Osteoblast (primary cell): ENCODE results near the gene C16orf74. TPM values are rescaled to one million over a fixed set of nuclear protein-coding genes. Genes with fewer than 3 reads are reported as not detected.

ENCODE experiments used
- DNase-seq: peaks from one replicate; pipeline ENCODE4 v3.0.0; 2011; ENCODE audit warnings: low spot score, mixed read lengths; ENCODE audit not compliant: insufficient read length; ENCODE audit errors: missing footprints
- H2AFZ ChIP-seq: 2 replicates; pipeline ENCODE4 v1.6.0; 2011; ENCODE audit warnings: mild to moderate bottlenecking, low read length
- H3K27ac ChIP-seq: 2 replicates; pipeline ENCODE4 v1.5.1; 2011; ENCODE audit warnings: mild to moderate bottlenecking, low read depth, low read length, moderate library complexity
- H3K27me3 ChIP-seq: 2 replicates; pipeline ENCODE4 v1.6.0; 2012; ENCODE audit warnings: mild to moderate bottlenecking, control low read depth, inconsistent platforms, low read length, moderate library complexity; ENCODE audit not compliant: insufficient read depth
- H3K36me3 ChIP-seq: 2 replicates; pipeline ENCODE4 v1.5.1; 2011; ENCODE audit warnings: mild to moderate bottlenecking, low read length, control low read depth, moderate library complexity; ENCODE audit not compliant: insufficient read depth
- H3K4me1 ChIP-seq: 2 replicates; pipeline ENCODE4 v1.5.1; 2011; ENCODE audit warnings: mild to moderate bottlenecking, low read length, control low read depth, moderate library complexity; ENCODE audit not compliant: insufficient read depth
- H3K4me2 ChIP-seq: 2 replicates; pipeline ENCODE4 v1.6.0; 2011; ENCODE audit warnings: mild to moderate bottlenecking, low read length; ENCODE audit not compliant: insufficient read depth
- H3K4me3 ChIP-seq: fragments of 200-600 bp; sonication (generic); 3 replicates; pipeline ENCODE4 v1.5.1; 2012; ENCODE audit warnings: mild to moderate bottlenecking, low read length, inconsistent platforms; ENCODE audit not compliant: insufficient read depth
- H3K79me2 ChIP-seq: 2 replicates; pipeline ENCODE4 v1.6.0; 2012; ENCODE audit warnings: mild to moderate bottlenecking, low read length, control low read depth, inconsistent platforms; ENCODE audit not compliant: insufficient read depth
- H3K9me3 ChIP-seq: 2 replicates; pipeline ENCODE4 v1.5.1; 2011; ENCODE audit warnings: low read depth, low read length, control low read depth
- H4K20me1 ChIP-seq: 2 replicates; pipeline ENCODE4 v1.6.0; 2012; ENCODE audit warnings: mild to moderate bottlenecking, low read length, control low read depth; ENCODE audit not compliant: insufficient read depth
- CTCF ChIP-seq: IDR thresholded peaks from 2 replicates; pipeline ENCODE4 v1.5.1; 2011; ENCODE audit warnings: mild to moderate bottlenecking, low read depth, low read length, moderate library complexity; ENCODE audit errors: extremely low read depth
- total RNA-seq: library from RNA; depleted of rRNA; stranded (reverse); fragments of >200 nt; gene quantifications from 2 replicates; pipeline ENCODE4 v1.2.3, GENCODE V29; 2012

Gene C16orf74
- total RNA-seq, 1 donor: 0.72 TPM

- no peaks in the 10 kb centered on the region for H3K79me2 ChIP-seq
- H4K20me1 ChIP-seq: no peaks in the 10 kb centered on the region
- H3K9me3 ChIP-seq: peaks cover 3% of the 10 kb centered on the region
- no peaks in the 10 kb centered on the region for H3K4me1 ChIP-seq
- H3K36me3 ChIP-seq: no peaks in the 10 kb centered on the region
- no peak for TF ChIP-seq CTCF
- no peak overlapping the region for H3K27ac ChIP-seq
- H3K4me3 ChIP-seq: no peak overlapping the region
- no peaks in the 10 kb centered on the region for H3K27me3 ChIP-seq
- H2AFZ ChIP-seq: no peak overlapping the region
- peak; percentile 75 for DNase-seq
- H3K4me2 ChIP-seq: no peak overlapping the region
Observed at GRCh38 chr16:85707528-85708095, 43.3 kb downstream of the C16orf74 start.

GRCh38 chr16:85706449-85707034 lies 44.4 kb downstream of the C16orf74 start:
- Histone ChIP-seq H3K36me3 (no peaks in the 10 kb centered on the region), H2AFZ (no peak overlapping the region), H3K27ac (no peak overlapping the region), H3K27me3 (no peaks in the 10 kb centered on the region), H3K4me3 (no peak overlapping the region), H3K4me1 (no peaks in the 10 kb centered on the region), H3K4me2 (no peak overlapping the region), H3K9me3 (no peaks in the 10 kb centered on the region), H3K79me2 (no peaks in the 10 kb centered on the region), H4K20me1 (no peaks in the 10 kb centered on the region)
- no peak for TF ChIP-seq CTCF
- DNase-seq: peak; percentile 79

- no peak for TF ChIP-seq CTCF
- H3K79me2 ChIP-seq: no peaks in the 10 kb centered on the region
- no peak overlapping the region for H3K4me2 ChIP-seq
- DNase-seq: peak; percentile 62
- H4K20me1 ChIP-seq: no peaks in the 10 kb centered on the region
- H2AFZ ChIP-seq: no peak overlapping the region
- no peaks in the 10 kb centered on the region for H3K36me3 ChIP-seq
- no peaks in the 10 kb centered on the region for H3K9me3 ChIP-seq
- no peaks in the 10 kb centered on the region for H3K27me3 ChIP-seq
- no peaks in the 10 kb centered on the region for H3K4me1 ChIP-seq
- no peak overlapping the region for H3K27ac ChIP-seq
- no peak overlapping the region for H3K4me3 ChIP-seq
Observed at GRCh38 chr16:85704900-85705846, 45.7 kb downstream of the C16orf74 start.

GRCh38 chr16:85704011-85704410 lies 46.9 kb downstream of the C16orf74 start:
- no peaks in the 10 kb centered on the region for H3K79me2 ChIP-seq
- no peak overlapping the region for H3K4me3 ChIP-seq
- no peak overlapping the region for H2AFZ ChIP-seq
- no peak overlapping the region for H3K27ac ChIP-seq
- TF ChIP-seq CTCF: no peak
- no peaks in the 10 kb centered on the region for H3K36me3 ChIP-seq
- H3K4me1 ChIP-seq: peaks cover 5% of the 10 kb centered on the region
- no peaks in the 10 kb centered on the region for H4K20me1 ChIP-seq
- no peaks in the 10 kb centered on the region for H3K27me3 ChIP-seq
- H3K9me3 ChIP-seq: no peaks in the 10 kb centered on the region
- H3K4me2 ChIP-seq: no peak overlapping the region
- peak; percentile 54 for DNase-seq
